Anterior cingulate cortex (tissue), 58 donors: ENCODE results near the gene UCP3.

Experiments used
- DNase-seq, 58 donors: peaks; one replicate each; lab custom pipeline; 2025; lab: John Stamatoyannopoulos, UW

Gene UCP3

GRCh38 chr11:73962101-73962705 is 46.7 kb downstream of the UCP3 start:
- peak in 13 of 58 donors; percentile 6 to 35 (median 20) for DNase-seq

GRCh38 chr11:73961321-73961720 is 47.6 kb downstream of the UCP3 start:
- peak in 17 of 58 donors; percentile 3 to 65 (median 18) for DNase-seq

GRCh38 chr11:73958521-73959141 is 50.3 kb downstream of the UCP3 start:
- DNase-seq, result no peak

GRCh38 chr11:73957654-73958361 is 51.1 kb downstream of the UCP3 start:
- DNase-seq, result no peak

GRCh38 chr11:73956876-73957653 is 51.8 kb downstream of the UCP3 start:
- DNase-seq, result no peak

- DNase-seq, result no peak
These were observed 57.1 kb downstream of the UCP3 start for GRCh38 chr11:73951797-73952196.

- peak in 24 of 58 donors; percentile 4 to 54 (median 18) for DNase-seq
These were observed 57.8 kb downstream of the UCP3 start, which contains the start of gene DNAJB13 for GRCh38 chr11:73950869-73951710. Gene DNAJB13 (plus strand): TSS chr11:73951026. CDS start chr11:73951070, 44 bp downstream.
